GM12878 (cell line): Measurements from ENCODE around the gene AMBRA1. TPM values are rescaled to one million over a fixed set of nuclear protein-coding genes. Genes with fewer than 3 reads are reported as not detected.

Source experiments
- ATAC-seq: fragments of 200-7000 bp; cut with Tn5 transposase; 3 replicates; pipeline ENCODE4 v1.9.1; 2020; ENCODE audit warnings: mild to moderate bottlenecking, moderate library complexity
- BruUV-seq: library from RNA; stranded (reverse); fragments of 400-500 nt; replicated peaks from 2 replicates; lab custom pipeline; 2021; lab: Mats Ljungman, UMichigan
- CTCF ChIA-PET: fragments of 300-600 bp; sonication (Branson Sonifier 250); formaldehyde crosslinking; extraction: SDS; loops from one replicate; lab custom pipeline; 2021; ENCODE audit warnings: inconsistent platforms; lab: Yijun Ruan, JAX
- POLR2A ChIA-PET: fragments of 350-600 bp; formaldehyde crosslinking; extraction: SDS; loops from one replicate; lab custom pipeline; 2021; ENCODE audit warnings: inconsistent platforms; lab: Charles Lee
- RAD21 ChIA-PET: fragments of 300-600 bp; sonication (Branson Sonifier 250); formaldehyde crosslinking; loops from one replicate; lab custom pipeline; 2023; ENCODE audit warnings: antibody characterized with exemption; ENCODE audit not compliant: unreplicated experiment; lab: Charles Lee
- SMC1A ChIA-PET: fragments of 300-600 bp; sonication (Branson Sonifier 250); formaldehyde crosslinking; loops from one replicate; lab custom pipeline; 2023; ENCODE audit not compliant: unreplicated experiment, uncharacterized antibody; lab: Charles Lee
- DNase-seq: peaks from one replicate; pipeline ENCODE4 v3.0.0-alpha.2; 2011; ENCODE audit warnings: low read depth, low spot score
- FAIRE-seq: peaks from 3 replicates; lab custom pipeline; 2011; peaks lifted over from hg19 to GRCh38; lab: Jason Lieb, UNC
- H2AFZ ChIP-seq: 2 replicates; pipeline ENCODE4 v1.6.0; 2011; ENCODE audit warnings: low read depth, low read length, control low read depth; ENCODE audit not compliant: control insufficient read depth
- H3K27ac ChIP-seq: 2 replicates; pipeline ENCODE4 v1.5.1; 2011; ENCODE audit warnings: control low read depth; ENCODE audit not compliant: control insufficient read depth, insufficient read depth
- H3K27me3 ChIP-seq, 2 experiments: replicated peaks in 1 of 2; 2 replicates each; pipeline versions ENCODE4 v1.6.0 to v1.6.1; 2011; ENCODE audit warnings: low read length in 1 of 2; ENCODE audit not compliant: control insufficient read depth in 2 of 2, insufficient read depth in 2 of 2
- H3K36me3 ChIP-seq, 2 experiments: 2 replicates each; pipeline ENCODE4 v1.5.1; 2011; ENCODE audit warnings: low read length in 1 of 2; ENCODE audit not compliant: control insufficient read depth in 2 of 2, insufficient read depth in 2 of 2
- H3K4me1 ChIP-seq: 2 replicates; pipeline ENCODE4 v1.6.1; 2011; ENCODE audit warnings: mild to moderate bottlenecking, low read length, moderate library complexity, mixed read lengths; ENCODE audit not compliant: control insufficient read depth, insufficient read depth
- H3K4me2 ChIP-seq: 2 replicates; pipeline ENCODE4 v1.6.0; 2011; ENCODE audit warnings: control low read depth; ENCODE audit not compliant: control insufficient read depth, insufficient read depth
- H3K4me3 ChIP-seq: fragments of 200-600 bp; sonication (generic); 2 replicates; pipeline ENCODE4 v1.5.1; 2016
- H3K79me2 ChIP-seq: 2 replicates; pipeline ENCODE4 v1.6.0; 2011; ENCODE audit warnings: low read length; ENCODE audit not compliant: control insufficient read depth, insufficient read depth
- H3K9ac ChIP-seq: 2 replicates; pipeline ENCODE4 v1.8.0; 2011; ENCODE audit warnings: low read length, control low read depth, mixed read lengths; ENCODE audit not compliant: control insufficient read depth, insufficient read depth
- H3K9me3 ChIP-seq: replicated peaks from 3 replicates; pipeline ENCODE4 v1.5.1; 2011; ENCODE audit warnings: mild to moderate bottlenecking, low read length; ENCODE audit not compliant: control insufficient read depth, insufficient read depth
- H4K20me1 ChIP-seq: 2 replicates; pipeline ENCODE4 v1.6.0; 2011; ENCODE audit not compliant: control insufficient read depth, insufficient read depth
- ATF7 ChIP-seq: fragments of 450-650 bp; IDR thresholded peaks from 2 replicates; pipeline ENCODE4 v1.6.1; 2016; ENCODE audit warnings: low read depth, mild to moderate bottlenecking
- BHLHE40 ChIP-seq, 2 experiments: fragments of 450-650 bp in 1 of 2; IDR thresholded peaks; 2 replicates each; pipeline ENCODE4 v1.6.1; 2011 to 2017; ENCODE audit warnings: low read depth in 2 of 2, borderline replicate concordance in 1 of 2, improper control_type of control experiment in 1 of 2, low read length in 1 of 2, mild to moderate bottlenecking in 1 of 2
- BRCA1 ChIP-seq: IDR thresholded peaks from 2 replicates; pipeline ENCODE4 v1.6.1; 2011; ENCODE audit warnings: low read depth, low read length, improper control_type of control experiment
- CREB1 ChIP-seq: IDR thresholded peaks from 2 replicates; pipeline ENCODE4 v1.6.1; 2012; ENCODE audit warnings: low read depth, mild to moderate bottlenecking, inconsistent platforms
- EED ChIP-seq: sonication (generic); IDR thresholded peaks from 2 replicates; pipeline ENCODE4 v1.6.1; 2016; ENCODE audit warnings: antibody characterized with exemption, low read depth
- EGR1 ChIP-seq, 2 experiments: IDR thresholded peaks; 1 replicate in 1 of 2; 2 replicates in 1 of 2; pipeline ENCODE4 v1.6.1; 2011 to 2012; ENCODE audit warnings: low read depth in 2 of 2, low read length in 2 of 2, borderline replicate concordance in 1 of 2, mild to moderate bottlenecking in 1 of 2, moderate library complexity in 1 of 2
- MEF2B ChIP-seq: fragments of 450-650 bp; IDR thresholded peaks from 2 replicates; pipeline ENCODE4 v1.6.1; 2018; ENCODE audit warnings: mild to moderate bottlenecking, moderate library complexity; ENCODE audit not compliant: partially characterized antibody, poor library complexity, severe bottlenecking
- POLR2A ChIP-seq: IDR thresholded peaks from 2 replicates; pipeline ENCODE4 v1.6.1; 2011; ENCODE audit warnings: low read depth, mild to moderate bottlenecking, low read length
- TAF1 ChIP-seq: IDR thresholded peaks from 2 replicates; pipeline ENCODE4 v1.6.1; 2011; ENCODE audit warnings: mild to moderate bottlenecking, low read depth, low read length, borderline replicate concordance
- WGBS: methylation state at CpG from one replicate; pipeline ENCODE4 v1.1.6; 2016; ENCODE audit warnings: low lambda C conversion rate; ENCODE audit not compliant: insufficient replicate concordance, insufficient coverage; ENCODE audit errors: missing lambda C conversion rate; 5-methylcytosine and 5-hydroxymethylcytosine counted together
- in situ Hi-C: fragments of 300-500 bp; cut with MboI; formaldehyde crosslinking; loops from 9 replicates; pipeline ENCODE4 v1.14.3; 2018; ENCODE audit warnings: mixed read lengths
- intact Hi-C: fragments of 100-400 bp; cut with micrococcal nuclease; formaldehyde crosslinking; loops from one replicate; pipeline ENCODE4 v1.14.2; 2022; ENCODE audit not compliant: unreplicated experiment
- polyA plus RNA-seq, 11 experiments: library from polyadenylated mRNA; depleted of rRNA in 4 of 11; unstranded in 6 of 11; stranded (reverse) in 5 of 11; fragments of >200 nt; fragmentation: Nextera tagmentation in 4 of 11; fragmentation: Illumina TruSeq in 1 of 11; extraction: Ambion mirVana in 4 of 11; extraction: Trizol in 1 of 11; gene quantifications; 1 replicate in 1 of 11; 2 replicates in 10 of 11; pipeline versions ENCODE4 v1.2.1 to v1.2.3, GENCODE V29; 2011 to 2016; ENCODE audit warnings: inconsistent platforms in 2 of 11, missing spikeins in 2 of 11, low read depth in 1 of 11
- total RNA-seq, 4 experiments: library from RNA; depleted of rRNA in 3 of 4; stranded (reverse); fragments of >200 nt in 3 of 4; fragmentation: Illumina TruSeq in 1 of 4; extraction: Trizol in 1 of 4; gene quantifications; 2 replicates each; pipeline versions ENCODE4 v1.2.1 to v1.2.3, GENCODE V29; 2013 to 2021
- TF ChIP-seq, protein P1 (sequence below): fragments of 450-650 bp; formaldehyde crosslinking; IDR thresholded peaks from 2 replicates; pipeline ENCODE4 v1.4.0; 2020; ENCODE audit warnings: mild to moderate bottlenecking, moderate library complexity
- TF ChIP-seq, protein P2 (sequence below): fragments of 450-650 bp; IDR thresholded peaks from 2 replicates; pipeline ENCODE4 v1.6.1; 2014; ENCODE audit warnings: mild to moderate bottlenecking
- TF ChIP-seq, protein P3 (sequence below): IDR thresholded peaks from 2 replicates; pipeline ENCODE4 v1.6.1; 2012; ENCODE audit warnings: low read depth, low read length, improper control_type of control experiment

The AMBRA1 gene
- total and polyA plus RNA-seq, 10 of the 15 experiments (the other 5 are each of a cell fraction or from before 2014, with no cell fraction given), result 0.57 to 34.3 (median 13.7) TPM

DNA sequence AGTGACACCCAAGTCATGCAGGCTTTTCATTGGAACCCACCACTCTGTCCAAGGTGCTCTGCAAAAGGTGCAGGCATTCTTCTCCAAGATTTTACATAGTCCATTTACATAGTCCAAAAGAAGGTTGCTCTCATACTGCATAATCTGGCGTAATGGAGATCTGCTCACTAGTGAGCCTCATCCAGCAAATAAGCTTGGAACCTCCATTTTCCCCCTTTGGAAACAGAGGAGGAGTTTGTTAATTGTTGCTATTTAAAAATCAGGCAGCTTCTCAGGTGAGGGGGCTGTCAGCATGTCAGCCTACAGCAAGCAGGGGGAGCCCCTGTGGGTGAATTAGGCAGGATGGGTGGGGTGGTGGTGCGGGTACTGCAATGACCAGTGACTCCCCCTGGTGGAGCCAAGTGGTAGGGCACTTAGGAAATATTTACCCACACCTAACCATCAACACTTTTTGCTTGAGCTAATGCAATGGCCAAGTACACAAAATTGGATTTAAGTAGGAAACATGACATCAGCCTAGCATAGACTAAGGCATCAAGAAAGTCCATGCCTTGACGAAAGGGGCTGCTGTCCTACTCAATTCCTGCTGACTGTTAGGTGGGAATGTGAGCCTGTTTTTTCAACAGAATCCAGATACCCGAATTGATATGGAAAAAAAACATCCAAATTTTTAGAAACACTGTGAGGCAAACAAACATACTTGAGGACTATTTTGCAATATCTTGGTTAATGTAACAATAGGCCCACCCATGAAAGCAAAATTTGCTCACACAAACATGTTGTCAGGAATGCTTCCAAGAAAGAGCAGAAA lies 64.5 kb downstream of the AMBRA1 start:
- BruUV-seq, result no TSS peak
- Histone ChIP-seq H3K4me2 (no peak overlapping the region), H3K27me3 (no peaks in the 10 kb centered on the region), H2AFZ (no peak overlapping the region), H4K20me1 (peaks cover 5% of the 10 kb centered on the region; the same call in 1 of the 2 replicates), H3K36me3 (no peaks in the 10 kb centered on the region; a peak in 1 of 4 replicates), H3K9ac (no peak overlapping the region), H3K9me3 (peaks cover 6% of the 10 kb centered on the region; the same call in 2 of the 3 replicates), H3K4me1 (no peaks in the 10 kb centered on the region; the same call in 1 of the 2 replicates), H3K79me2 (peaks cover 31% of the 10 kb centered on the region), H3K4me3 (no peak overlapping the region), H3K27ac (0 out of 2 replicates have a peak overlapping the region, but pooled peaks have one; percentile 4)
- no peak for DNase-seq
- peak; percentile 97 for FAIRE-seq
- ChIA-PET SMC1A (interaction anchor here (0.7 to 6.6 kb wide), 31 partner anchors 10 to 169 kb away, joined by 3 to 108 read pairs (median 5); no protein-coding TSS in a partner anchor), RAD21 (interaction anchor here (0.6 to 4.0 kb wide), 25 partner anchors 9 to 177 kb away, joined by 3 to 67 read pairs (median 4); partner anchors contain the start of gene ARHGAP1), POLR2A (interaction anchor here (0.6 to 2.4 kb wide), 5 partner anchors 39 to 83 kb away, joined by 3 to 11 read pairs (median 4); no protein-coding TSS in a partner anchor), CTCF (interaction anchor here (0.6 to 5.9 kb wide), 45 partner anchors 9 to 181 kb away, joined by 3 to 146 read pairs (median 6); partner anchors contain the start of genes AMBRA1, ATG13 and CHRM4)
- intact Hi-C loops (loop anchor here (1.0 to 2.0 kb wide), 3 partner anchors 38 to 140 kb away; no protein-coding TSS in a partner anchor), in situ Hi-C loops (no loop called here)
- WGBS, result 47% methylated on average over 4 of the region's 4 CpGs
- ATAC-seq, result peak; percentile 98
- TF ChIP-seq EED (no peak), ATF7 (no peak), BRCA1 (no peak), EGR1 (IDR thresholded peaks at IDR 0.05; ENCODE audit: borderline replicate concordance in 1 of 2, low read depth in 2 of 2, low read length in 2 of 2) (no peak), BHLHE40 (IDR thresholded peaks at IDR 0.05; ENCODE audit: borderline replicate concordance in 1 of 2, low read depth in 2 of 2, low read length in 1 of 2) (peak in 1 of 2 experiments; percentile 17; a peak in 1 of 4 replicates), CREB1 (no peak), TAF1 (no peak), MEF2B (no peak), POLR2A (no peak)
- TF ChIP-seq, protein P1, sequence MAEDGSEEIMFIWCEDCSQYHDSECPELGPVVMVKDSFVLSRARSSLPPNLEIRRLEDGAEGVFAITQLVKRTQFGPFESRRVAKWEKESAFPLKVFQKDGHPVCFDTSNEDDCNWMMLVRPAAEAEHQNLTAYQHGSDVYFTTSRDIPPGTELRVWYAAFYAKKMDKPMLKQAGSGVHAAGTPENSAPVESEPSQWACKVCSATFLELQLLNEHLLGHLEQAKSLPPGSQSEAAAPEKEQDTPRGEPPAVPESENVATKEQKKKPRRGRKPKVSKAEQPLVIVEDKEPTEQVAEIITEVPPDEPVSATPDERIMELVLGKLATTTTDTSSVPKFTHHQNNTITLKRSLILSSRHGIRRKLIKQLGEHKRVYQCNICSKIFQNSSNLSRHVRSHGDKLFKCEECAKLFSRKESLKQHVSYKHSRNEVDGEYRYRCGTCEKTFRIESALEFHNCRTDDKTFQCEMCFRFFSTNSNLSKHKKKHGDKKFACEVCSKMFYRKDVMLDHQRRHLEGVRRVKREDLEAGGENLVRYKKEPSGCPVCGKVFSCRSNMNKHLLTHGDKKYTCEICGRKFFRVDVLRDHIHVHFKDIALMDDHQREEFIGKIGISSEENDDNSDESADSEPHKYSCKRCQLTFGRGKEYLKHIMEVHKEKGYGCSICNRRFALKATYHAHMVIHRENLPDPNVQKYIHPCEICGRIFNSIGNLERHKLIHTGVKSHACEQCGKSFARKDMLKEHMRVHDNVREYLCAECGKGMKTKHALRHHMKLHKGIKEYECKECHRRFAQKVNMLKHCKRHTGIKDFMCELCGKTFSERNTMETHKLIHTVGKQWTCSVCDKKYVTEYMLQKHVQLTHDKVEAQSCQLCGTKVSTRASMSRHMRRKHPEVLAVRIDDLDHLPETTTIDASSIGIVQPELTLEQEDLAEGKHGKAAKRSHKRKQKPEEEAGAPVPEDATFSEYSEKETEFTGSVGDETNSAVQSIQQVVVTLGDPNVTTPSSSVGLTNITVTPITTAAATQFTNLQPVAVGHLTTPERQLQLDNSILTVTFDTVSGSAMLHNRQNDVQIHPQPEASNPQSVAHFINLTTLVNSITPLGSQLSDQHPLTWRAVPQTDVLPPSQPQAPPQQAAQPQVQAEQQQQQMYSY (CRISPR knock-in tag), result no peak
- TF ChIP-seq, protein P2, sequence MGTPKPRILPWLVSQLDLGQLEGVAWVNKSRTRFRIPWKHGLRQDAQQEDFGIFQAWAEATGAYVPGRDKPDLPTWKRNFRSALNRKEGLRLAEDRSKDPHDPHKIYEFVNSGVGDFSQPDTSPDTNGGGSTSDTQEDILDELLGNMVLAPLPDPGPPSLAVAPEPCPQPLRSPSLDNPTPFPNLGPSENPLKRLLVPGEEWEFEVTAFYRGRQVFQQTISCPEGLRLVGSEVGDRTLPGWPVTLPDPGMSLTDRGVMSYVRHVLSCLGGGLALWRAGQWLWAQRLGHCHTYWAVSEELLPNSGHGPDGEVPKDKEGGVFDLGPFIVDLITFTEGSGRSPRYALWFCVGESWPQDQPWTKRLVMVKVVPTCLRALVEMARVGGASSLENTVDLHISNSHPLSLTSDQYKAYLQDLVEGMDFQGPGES, result no peak
- TF ChIP-seq, protein P3, sequence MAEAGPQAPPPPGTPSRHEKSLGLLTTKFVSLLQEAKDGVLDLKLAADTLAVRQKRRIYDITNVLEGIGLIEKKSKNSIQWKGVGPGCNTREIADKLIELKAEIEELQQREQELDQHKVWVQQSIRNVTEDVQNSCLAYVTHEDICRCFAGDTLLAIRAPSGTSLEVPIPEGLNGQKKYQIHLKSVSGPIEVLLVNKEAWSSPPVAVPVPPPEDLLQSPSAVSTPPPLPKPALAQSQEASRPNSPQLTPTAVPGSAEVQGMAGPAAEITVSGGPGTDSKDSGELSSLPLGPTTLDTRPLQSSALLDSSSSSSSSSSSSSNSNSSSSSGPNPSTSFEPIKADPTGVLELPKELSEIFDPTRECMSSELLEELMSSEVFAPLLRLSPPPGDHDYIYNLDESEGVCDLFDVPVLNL, result no peak
